Measurements from ENCODE around the gene CCL13. TPM values are rescaled to one million over a fixed set of nuclear protein-coding genes. Genes with fewer than 3 reads are reported as not detected.

Gene CCL13
- total and polyA plus RNA-seq, 10 donors: 0.12 to 0.54 TPM; not detected in 8

- intact Hi-C loops (cut with DNase I; ENCODE audit: low total_unique reads): no loop called here
- TF ChIP-seq CTCF (IDR thresholded peaks at IDR 0.05 in 8 of 11, conservative IDR thresholded peaks at IDR 0.05 in 3 of 11): no peak
- TF ChIP-seq POLR2A (IDR thresholded peaks at IDR 0.05): no peak
- TF ChIP-seq POLR2AphosphoS5 (IDR thresholded peaks at IDR 0.05): no peak
- H3K4me3 ChIP-seq: no peak overlapping the region
- H3K27me3 ChIP-seq (replicated peaks in 1 of 7): no peaks in the 10 kb centered on the region
- H3K36me3 ChIP-seq: no peaks in the 10 kb centered on the region
- no peak overlapping the region for H3K27ac ChIP-seq
- H3K9me3 ChIP-seq: no peaks in the 10 kb centered on the region
- WGBS, 5 donors: 73 to 100% (median 85%) methylated on average over 2 of the region's 2 CpGs
- H3K4me1 ChIP-seq: peaks cover 0 to 10% (median 3%) of the 10 kb centered on the region in 6 donors
- DNase-seq: no peak
Measured at GRCh38 chr17:34391241-34391640, 35.0 kb downstream of the CCL13 start.

GRCh38 chr17:34393401-34393800 lies 37.1 kb downstream of the CCL13 start:
- WGBS, 5 donors: 53 to 64% (median 60%) methylated on average over 3 of the region's 3 CpGs
- Histone ChIP-seq H3K27me3 (replicated peaks in 1 of 7) (no peaks in the 10 kb centered on the region), H3K9me3 (no peaks in the 10 kb centered on the region), H3K27ac (no peak overlapping the region), H3K36me3 (no peaks in the 10 kb centered on the region), H3K4me1 (peaks cover 0 to 4% (median 3%) of the 10 kb centered on the region in 6 donors), H3K4me3 (no peak overlapping the region)
- no peak for DNase-seq
- intact Hi-C loops (cut with DNase I; ENCODE audit: low total_unique reads): no loop called here
- TF ChIP-seq POLR2A (IDR thresholded peaks at IDR 0.05): no peak
- TF ChIP-seq POLR2AphosphoS5 (IDR thresholded peaks at IDR 0.05): no peak
- no peak for TF ChIP-seq CTCF (IDR thresholded peaks at IDR 0.05 in 8 of 11, conservative IDR thresholded peaks at IDR 0.05 in 3 of 11)

GRCh38 chr17:34397265-34397664 lies 41.0 kb downstream of the CCL13 start:
- intact Hi-C loops (cut with DNase I; ENCODE audit: low total_unique reads): no loop called here
- peaks cover 0 to 26% (median 15%) of the 10 kb centered on the region in 6 donors for H3K4me1 ChIP-seq

GRCh38 chr17:34398990-34399389 lies 42.7 kb downstream of the CCL13 start:
- Histone ChIP-seq H3K27ac (no peak overlapping the region), H3K27me3 (replicated peaks in 1 of 7) (no peaks in the 10 kb centered on the region), H3K9me3 (no peaks in the 10 kb centered on the region), H3K4me3 (no peak overlapping the region), H3K4me1 (peaks cover 0 to 26% (median 15%) of the 10 kb centered on the region in 6 donors), H3K36me3 (no peaks in the 10 kb centered on the region)
- TF ChIP-seq POLR2A (IDR thresholded peaks at IDR 0.05) (no peak), CTCF (IDR thresholded peaks at IDR 0.05 in 8 of 11, conservative IDR thresholded peaks at IDR 0.05 in 3 of 11) (no peak), POLR2AphosphoS5 (IDR thresholded peaks at IDR 0.05) (no peak)
- intact Hi-C loops (cut with DNase I; ENCODE audit: low total_unique reads): no loop called here
- no peak for DNase-seq
- WGBS, 5 donors: 0 to 19% (median 11%) methylated on average over 2 of the region's 2 CpGs

More at GRCh38 chr17:34397265-34397664, 41.0 kb downstream of the CCL13 start:
- TF ChIP-seq POLR2AphosphoS5 (IDR thresholded peaks at IDR 0.05) (no peak), POLR2A (IDR thresholded peaks at IDR 0.05) (no peak), CTCF (IDR thresholded peaks at IDR 0.05 in 8 of 11, conservative IDR thresholded peaks at IDR 0.05 in 3 of 11) (no peak)
- no peak overlapping the region for H3K27ac ChIP-seq
- H3K9me3 ChIP-seq: no peaks in the 10 kb centered on the region
- DNase-seq: no peak
- no peaks in the 10 kb centered on the region for H3K27me3 ChIP-seq (replicated peaks in 1 of 7)
- no peaks in the 10 kb centered on the region for H3K36me3 ChIP-seq
- no peak overlapping the region for H3K4me3 ChIP-seq
